Left kidney (tissue), 2 donors: ENCODE measurements around the gene GRID1. TPM values are rescaled to one million over a fixed set of nuclear protein-coding genes. Genes with fewer than 3 reads are reported as not detected.
"Not testable (repeated sequence)": the region's sequence is repeated elsewhere in the genome, so short reads cannot be mapped to it uniquely, and the experiment has no call there.

Experiments used
- DNase-seq: peaks from one replicate; pipeline ENCODE4 v3.0.0-alpha.2; 2013
- polyA plus RNA-seq: library from polyadenylated mRNA; unstranded; fragments of 120-200 nt; gene quantifications from one replicate; pipeline ENCODE4 v1.2.1, GENCODE V29; 2013; ENCODE audit not compliant: insufficient read length

GRID1 gene
- polyA plus RNA-seq, 1 donor, result 1.1 TPM

GRCh38 chr10:85791818-85792532, 574.6 kb downstream of the GRID1 start:
- no peak for DNase-seq

GRCh38 chr10:85789982-85790789, 576.4 kb downstream of the GRID1 start:
- DNase-seq, result no peak

GRCh38 chr10:85789125-85789524, 577.5 kb downstream of the GRID1 start:
- DNase-seq, result no peak

GRCh38 chr10:85788570-85788969, 578.0 kb downstream of the GRID1 start:
- no peak for DNase-seq

GRCh38 chr10:85787881-85788280, 578.7 kb downstream of the GRID1 start:
- no peak for DNase-seq

GRCh38 chr10:85787393-85787792, 579.2 kb downstream of the GRID1 start:
- no peak for DNase-seq

- DNase-seq, result no peak
Observed at GRCh38 chr10:85786401-85786899, 580.1 kb downstream of the GRID1 start.

GRCh38 chr10:85784792-85785191, 581.8 kb downstream of the GRID1 start:
- DNase-seq, result no peak

GRCh38 chr10:85781404-85781803, 585.2 kb downstream of the GRID1 start:
- no peak for DNase-seq

- no peak for DNase-seq
Observed at GRCh38 chr10:85778074-85778473, 588.5 kb downstream of the GRID1 start.

- no peak for DNase-seq
Observed at GRCh38 chr10:85767891-85768290, 598.7 kb downstream of the GRID1 start.

GRCh38 chr10:85764108-85764507, 602.5 kb downstream of the GRID1 start:
- no peak for DNase-seq

GRCh38 chr10:85761906-85762445, 604.6 kb downstream of the GRID1 start:
- DNase-seq, result no peak

GRCh38 chr10:85741626-85742300, 624.8 kb downstream of the GRID1 start:
- no peak for DNase-seq

- DNase-seq, result no peak
Observed at GRCh38 chr10:85735997-85736396, 630.6 kb downstream of the GRID1 start.

- no peak for DNase-seq
Observed at GRCh38 chr10:85734791-85735190, 631.8 kb downstream of the GRID1 start.

GRCh38 chr10:85724215-85724614, 642.4 kb downstream of the GRID1 start:
- DNase-seq, result no peak

- no peak for DNase-seq
Observed at GRCh38 chr10:85720931-85721590, 645.5 kb downstream of the GRID1 start.

- no peak for DNase-seq
Observed at GRCh38 chr10:85719408-85719807, 647.2 kb downstream of the GRID1 start.

GRCh38 chr10:85713885-85714284, 652.7 kb downstream of the GRID1 start:
- no peak for DNase-seq

GRCh38 chr10:85702768-85703167, 663.8 kb downstream of the GRID1 start:
- DNase-seq, result no peak

GRCh38 chr10:85699066-85699465, 667.5 kb downstream of the GRID1 start:
- not testable (repeated sequence) for DNase-seq
